GM08714 (cell line): ENCODE results near the gene FLCN.
"Not testable (repeated sequence)": the region's sequence is repeated elsewhere in the genome, so short reads cannot be mapped to it uniquely, and the experiment has no call there.

ENCODE experiments used
- H3K4me3 ChIP-seq: fragments of 200-500 bp; sonication (Bioruptor generic); 2 replicates; pipeline ENCODE4 v1.5.1; 2014; ENCODE audit warnings: mild to moderate bottlenecking, low read length, inconsistent platforms
- ZNF274 ChIP-seq: IDR thresholded peaks from 2 replicates; pipeline ENCODE4 v1.6.1; 2012; ENCODE audit warnings: mild to moderate bottlenecking, low read depth, low read length

Gene FLCN

GRCh38 chr17:17206913-17207335, 30.0 kb downstream of the FLCN start:
- TF ChIP-seq ZNF274, result no peak
- H3K4me3 ChIP-seq, result no peak overlapping the region

GRCh38 chr17:17206124-17206912, 30.6 kb downstream of the FLCN start, which contains the start of gene PLD6:
Gene PLD6, minus strand, starts transcription at chr17:17206333. Its CDS starts 47 bp downstream, at chr17:17206286.
- H3K4me3 ChIP-seq, result peak within 1 kb of the TSS; percentile 62
- no peak for TF ChIP-seq ZNF274

- peak overlapping the region; percentile 62 for H3K4me3 ChIP-seq
- no peak for TF ChIP-seq ZNF274
These were observed 31.4 kb downstream of the FLCN start for GRCh38 chr17:17205368-17206123.

GRCh38 chr17:17204635-17205231, 32.2 kb downstream of the FLCN start:
- peak overlapping the region; percentile 62 for H3K4me3 ChIP-seq
- TF ChIP-seq ZNF274, result no peak

- TF ChIP-seq ZNF274, result no peak
- peak overlapping the region; percentile 62; the same call in 1 of the 2 replicates for H3K4me3 ChIP-seq
These were observed 32.9 kb downstream of the FLCN start for GRCh38 chr17:17204041-17204591.

- TF ChIP-seq ZNF274, result no peak
- H3K4me3 ChIP-seq, result no peak overlapping the region
These were observed 33.7 kb downstream of the FLCN start for GRCh38 chr17:17203173-17203730.

- no peak for TF ChIP-seq ZNF274
- no peak overlapping the region for H3K4me3 ChIP-seq
These were observed 35.1 kb downstream of the FLCN start for GRCh38 chr17:17201907-17202306.

- no peak overlapping the region for H3K4me3 ChIP-seq
- no peak for TF ChIP-seq ZNF274
These were observed 35.7 kb downstream of the FLCN start for GRCh38 chr17:17201271-17201670.

- no peak for TF ChIP-seq ZNF274
These were observed 36.1 kb downstream of the FLCN start for GRCh38 chr17:17200831-17201230.

GRCh38 chr17:17200311-17200710, 36.7 kb downstream of the FLCN start:
- TF ChIP-seq ZNF274, result no peak
- H3K4me3 ChIP-seq, result no peak overlapping the region

More at GRCh38 chr17:17200831-17201230, 36.1 kb downstream of the FLCN start:
- no peak overlapping the region for H3K4me3 ChIP-seq

GRCh38 chr17:17198281-17198680, 38.7 kb downstream of the FLCN start:
- no peak for TF ChIP-seq ZNF274

GRCh38 chr17:17196776-17197175, 40.2 kb downstream of the FLCN start:
- no peak for TF ChIP-seq ZNF274
- no peak overlapping the region for H3K4me3 ChIP-seq

More at GRCh38 chr17:17198281-17198680, 38.7 kb downstream of the FLCN start:
- H3K4me3 ChIP-seq, result no peak overlapping the region

GRCh38 chr17:17195466-17195865, 41.5 kb downstream of the FLCN start:
- H3K4me3 ChIP-seq, result not testable (repeated sequence)

- no peak for TF ChIP-seq ZNF274
- no peak overlapping the region for H3K4me3 ChIP-seq
These were observed 45.0 kb downstream of the FLCN start for GRCh38 chr17:17191961-17192381.

- no peak overlapping the region for H3K4me3 ChIP-seq
- TF ChIP-seq ZNF274, result no peak
These were observed 45.6 kb downstream of the FLCN start for GRCh38 chr17:17191346-17191792.
